Measurements from ENCODE around the gene ANKRA2. TPM values are rescaled to one million over a fixed set of nuclear protein-coding genes. Genes with fewer than 3 reads are reported as not detected.
"Not testable (repeated sequence)": the region's sequence is repeated elsewhere in the genome, so short reads cannot be mapped to it uniquely, and the experiment has no call there.

ANKRA2 gene
- total RNA-seq, 1 donor from 2014 or later: 28.4 TPM

DNA sequence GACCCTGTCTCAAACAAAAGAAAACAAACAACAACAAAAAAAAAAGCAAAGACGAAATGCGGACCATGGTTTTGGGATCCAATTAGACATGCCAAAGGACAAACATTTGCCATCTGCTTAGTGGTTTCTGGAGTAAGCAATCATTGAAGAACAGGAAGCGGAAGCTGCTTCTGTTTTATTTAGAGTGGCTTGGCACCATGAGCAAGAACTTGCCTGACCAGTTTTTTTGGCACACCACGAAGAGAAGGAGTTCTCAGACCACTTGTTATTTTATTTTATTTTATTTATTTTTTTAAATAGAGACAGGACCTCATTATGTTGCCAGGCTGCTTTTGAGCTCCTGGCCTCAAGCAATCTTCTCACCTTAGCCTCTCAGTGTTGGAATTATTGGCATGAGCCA lies 50.2 kb downstream of the ANKRA2 start:
- no peak overlapping the region for H3K27ac Mint-ChIP-seq
- no peak overlapping the region for H3K4me3 Mint-ChIP-seq (ENCODE audit: low read depth)
- no peaks in the 10 kb centered on the region for H3K9me3 Mint-ChIP-seq (ENCODE audit: low read depth)
- no peak for TF ChIP-seq CTCF (IDR thresholded peaks at IDR 0.05; ENCODE audit: unreplicated experiment)
- DNase-seq (ENCODE audit: low spot score, unreplicated experiment): no peak
- H3K4me1 Mint-ChIP-seq (ENCODE audit: low read depth): peaks cover 4% of the 10 kb centered on the region
- no peaks in the 10 kb centered on the region for H3K36me3 Mint-ChIP-seq (ENCODE audit: insufficient read depth)
- H3K27me3 Mint-ChIP-seq: no peaks in the 10 kb centered on the region

GRCh38 chr5:73514418-73514817 lies 51.0 kb downstream of the ANKRA2 start:
- Mint-ChIP-seq H3K9me3 (ENCODE audit: low read depth) (no peaks in the 10 kb centered on the region), H3K4me3 (ENCODE audit: low read depth) (no peak overlapping the region), H3K36me3 (ENCODE audit: insufficient read depth) (no peaks in the 10 kb centered on the region), H3K27ac (no peak overlapping the region), H3K4me1 (ENCODE audit: low read depth) (peaks cover 4% of the 10 kb centered on the region), H3K27me3 (no peaks in the 10 kb centered on the region)
- no peak for TF ChIP-seq CTCF (IDR thresholded peaks at IDR 0.05; ENCODE audit: unreplicated experiment)
- DNase-seq (ENCODE audit: low spot score, unreplicated experiment): no peak

GRCh38 chr5:73513996-73514395 lies 51.4 kb downstream of the ANKRA2 start:
- H3K27ac Mint-ChIP-seq: no peak overlapping the region
- no peaks in the 10 kb centered on the region for H3K27me3 Mint-ChIP-seq
- no peaks in the 10 kb centered on the region for H3K9me3 Mint-ChIP-seq (ENCODE audit: low read depth)
- peaks cover 4% of the 10 kb centered on the region for H3K4me1 Mint-ChIP-seq (ENCODE audit: low read depth)
- DNase-seq (ENCODE audit: low spot score, unreplicated experiment): no peak
- TF ChIP-seq CTCF (IDR thresholded peaks at IDR 0.05; ENCODE audit: unreplicated experiment): no peak
- no peaks in the 10 kb centered on the region for H3K36me3 Mint-ChIP-seq (ENCODE audit: insufficient read depth)
- H3K4me3 Mint-ChIP-seq (ENCODE audit: low read depth): no peak overlapping the region

DNA sequence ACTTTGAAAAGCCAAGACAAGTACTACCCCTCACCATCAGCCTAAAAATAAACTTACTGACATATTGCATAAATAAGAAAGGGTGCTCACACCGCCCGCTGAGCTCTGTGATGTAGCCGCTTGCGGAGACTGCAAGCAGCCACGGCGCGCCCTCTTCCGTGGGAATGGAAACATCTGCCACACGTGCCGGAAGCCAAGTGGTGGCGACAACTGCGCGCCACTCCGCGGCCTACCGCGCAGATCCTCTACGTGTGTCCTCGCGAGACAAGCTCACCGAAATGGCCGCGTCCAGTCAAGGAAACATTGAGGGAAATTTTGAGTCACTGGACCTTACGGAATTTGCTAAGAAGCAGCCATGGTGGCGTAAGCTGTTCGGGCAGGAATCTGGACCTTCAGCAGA lies 56.9 kb downstream of the ANKRA2 start:
- H3K36me3 Mint-ChIP-seq (ENCODE audit: insufficient read depth): peaks cover 12% of the 10 kb centered on the region
- H3K27ac Mint-ChIP-seq; H3K27me3 Mint-ChIP-seq; DNase-seq (ENCODE audit: low spot score, unreplicated experiment); H3K4me1 Mint-ChIP-seq (ENCODE audit: low read depth); H3K4me3 Mint-ChIP-seq (ENCODE audit: low read depth); H3K9me3 Mint-ChIP-seq (ENCODE audit: low read depth): not testable (repeated sequence)

DNA sequence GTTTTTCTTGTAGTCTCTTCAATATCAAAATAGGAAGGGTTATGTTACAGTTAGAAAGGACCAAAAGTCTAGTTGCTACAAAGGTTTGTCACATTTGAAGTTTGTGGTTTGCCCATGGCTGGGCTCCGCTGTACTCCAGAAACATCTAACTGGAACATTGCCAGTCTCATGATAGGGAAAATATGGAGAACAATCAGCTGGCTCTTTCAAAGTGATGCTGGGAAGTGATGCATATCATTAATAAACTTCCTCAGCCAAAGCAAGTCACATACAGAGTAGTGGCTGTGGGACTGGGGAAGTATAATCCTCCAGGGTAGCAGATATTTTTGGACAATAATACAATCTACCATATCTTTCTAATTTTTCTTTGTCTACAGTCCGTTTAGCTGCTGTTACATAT lies 58.4 kb downstream of the ANKRA2 start:
- H3K4me3 Mint-ChIP-seq (ENCODE audit: low read depth): no peak overlapping the region
- H3K27me3 Mint-ChIP-seq: no peaks in the 10 kb centered on the region
- no peak for TF ChIP-seq CTCF (IDR thresholded peaks at IDR 0.05; ENCODE audit: unreplicated experiment)
- no peaks in the 10 kb centered on the region for H3K4me1 Mint-ChIP-seq (ENCODE audit: low read depth)
- no peak for DNase-seq (ENCODE audit: low spot score, unreplicated experiment)
- H3K9me3 Mint-ChIP-seq (ENCODE audit: low read depth): no peaks in the 10 kb centered on the region
- H3K36me3 Mint-ChIP-seq (ENCODE audit: insufficient read depth): peaks cover 19% of the 10 kb centered on the region
- peak overlapping the region; percentile 37 for H3K27ac Mint-ChIP-seq

GRCh38 chr5:73506459-73506955 lies 58.9 kb downstream of the ANKRA2 start:
- Mint-ChIP-seq H3K27me3 (no peaks in the 10 kb centered on the region), H3K4me3 (ENCODE audit: low read depth) (no peak overlapping the region), H3K4me1 (ENCODE audit: low read depth) (no peaks in the 10 kb centered on the region), H3K36me3 (ENCODE audit: insufficient read depth) (peaks cover 19% of the 10 kb centered on the region), H3K27ac (peak overlapping the region; percentile 84), H3K9me3 (ENCODE audit: low read depth) (no peaks in the 10 kb centered on the region)
- DNase-seq (ENCODE audit: low spot score, unreplicated experiment): no peak
- no peak for TF ChIP-seq CTCF (IDR thresholded peaks at IDR 0.05; ENCODE audit: unreplicated experiment)
